Activated T-cell treated with anti-CD3 and anti-CD28 coated beads for 48 hours (primary cell): ENCODE measurements around the gene LGR4.

Source experiments
- DNase-seq: peaks from one replicate; pipeline ENCODE4 v3.0.0-alpha.2; 2020; ENCODE audit warnings: low read depth

LGR4 gene

DNA sequence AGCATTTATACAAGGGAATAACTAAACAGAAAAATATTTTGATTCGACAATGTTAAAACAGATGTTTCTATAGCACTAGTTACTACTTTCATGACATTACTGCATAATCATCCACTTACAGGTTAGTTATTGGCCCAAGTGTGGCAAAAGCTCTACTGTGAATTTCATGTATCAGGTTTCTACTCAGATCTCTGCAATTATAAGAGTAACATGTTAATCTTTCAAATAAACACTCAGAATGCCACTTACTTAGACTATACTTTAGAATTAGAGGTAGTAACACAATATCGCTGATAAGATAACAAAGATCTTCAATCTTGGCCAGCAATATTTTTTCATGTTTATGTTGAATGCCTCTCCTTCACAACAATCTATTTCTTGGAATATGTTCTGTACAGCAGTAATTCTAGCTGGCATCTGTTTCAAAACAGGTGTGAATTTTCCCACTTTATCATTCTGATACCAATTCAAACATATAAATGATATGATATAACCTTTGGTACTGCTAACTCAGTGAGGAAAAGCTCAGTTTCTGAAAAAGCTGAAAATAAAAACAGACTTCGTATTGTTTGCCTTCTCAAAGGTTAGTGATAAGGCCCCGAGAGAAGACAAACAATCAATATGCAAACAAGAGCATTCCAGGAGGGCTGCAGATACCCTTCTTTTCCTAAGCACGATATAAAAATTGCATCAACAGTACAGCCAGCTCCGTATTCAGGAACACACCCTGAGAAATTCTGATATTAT lies 98.6 kb downstream of the LGR4 start:
- DNase-seq, result no peak

DNA sequence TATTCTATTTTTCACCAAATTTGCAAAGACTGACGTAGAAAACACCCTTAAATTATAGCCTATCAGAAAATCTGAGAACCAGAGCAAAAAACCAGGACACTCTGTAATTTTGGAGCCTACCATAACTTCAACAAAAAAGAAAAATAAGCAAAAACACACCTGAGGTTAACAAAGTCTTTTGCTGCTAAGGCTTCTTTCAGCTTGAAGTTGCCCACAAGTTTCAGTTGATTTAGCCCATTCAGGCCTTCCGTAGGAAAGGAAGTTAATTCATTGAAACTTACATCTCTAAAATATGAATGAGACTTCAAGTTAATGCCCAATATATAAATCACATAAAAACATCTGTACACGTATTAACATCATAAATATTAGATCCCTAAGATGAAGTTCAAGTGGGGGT lies 99.2 kb downstream of the LGR4 start:
- no peak for DNase-seq

DNA sequence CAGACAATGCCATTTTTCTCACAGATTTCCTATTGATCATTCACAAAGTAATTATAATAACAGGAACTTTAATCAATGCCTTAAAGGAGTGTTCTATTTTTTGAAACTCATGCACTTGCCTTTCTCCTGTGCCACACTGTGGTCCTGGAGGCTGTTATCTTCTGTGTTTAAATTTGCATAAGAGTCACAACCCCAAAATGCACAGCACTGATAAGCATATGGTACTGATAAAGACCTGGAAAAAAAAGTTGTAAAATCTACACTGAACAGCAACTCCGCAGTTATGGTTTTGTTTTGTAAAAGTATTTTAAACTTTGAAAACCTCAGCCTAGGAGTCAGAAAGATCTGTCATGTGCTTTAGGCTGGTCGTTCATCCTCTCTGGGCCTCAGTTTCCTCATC lies 100.4 kb downstream of the LGR4 start:
- DNase-seq, result no peak

DNA sequence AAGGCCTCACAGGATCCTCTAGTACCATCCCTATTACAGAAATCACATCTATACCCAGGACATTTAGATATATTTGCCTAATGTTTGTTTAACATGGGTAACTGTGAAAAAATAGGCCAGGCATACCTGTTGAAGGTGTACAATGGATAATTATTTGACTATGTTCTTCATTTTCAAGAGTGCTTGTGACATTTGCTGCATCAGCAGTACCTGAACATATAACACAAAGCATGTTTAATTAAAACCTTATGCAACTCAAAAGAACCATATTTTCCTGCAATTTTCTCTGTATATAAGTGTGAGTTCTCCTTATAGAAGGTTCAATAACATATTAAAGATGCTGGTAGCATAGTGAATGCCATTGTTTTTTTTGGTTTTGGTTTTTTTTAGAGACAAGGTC lies 101.1 kb downstream of the LGR4 start:
- no peak for DNase-seq

DNA sequence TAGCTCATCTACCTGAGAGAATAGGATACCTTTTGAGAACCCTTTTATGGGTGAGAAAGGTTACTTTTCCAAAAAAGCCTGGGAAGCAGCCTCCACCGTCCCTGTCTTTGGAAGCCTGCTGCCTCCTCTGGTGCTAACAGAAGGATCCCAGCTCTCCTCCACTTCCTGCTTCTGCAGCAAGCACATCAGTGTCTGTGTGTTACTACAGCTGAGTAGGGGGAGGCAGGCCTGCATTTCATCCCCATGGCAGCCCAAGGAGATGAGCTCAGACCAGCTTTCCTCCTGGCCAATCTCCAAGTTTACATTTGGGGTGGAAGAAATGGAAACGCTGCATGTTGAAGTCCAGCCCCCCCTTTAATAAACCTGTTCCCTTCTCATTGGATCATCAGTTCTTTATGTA lies 102.2 kb downstream of the LGR4 start:
- DNase-seq, result no peak

DNA sequence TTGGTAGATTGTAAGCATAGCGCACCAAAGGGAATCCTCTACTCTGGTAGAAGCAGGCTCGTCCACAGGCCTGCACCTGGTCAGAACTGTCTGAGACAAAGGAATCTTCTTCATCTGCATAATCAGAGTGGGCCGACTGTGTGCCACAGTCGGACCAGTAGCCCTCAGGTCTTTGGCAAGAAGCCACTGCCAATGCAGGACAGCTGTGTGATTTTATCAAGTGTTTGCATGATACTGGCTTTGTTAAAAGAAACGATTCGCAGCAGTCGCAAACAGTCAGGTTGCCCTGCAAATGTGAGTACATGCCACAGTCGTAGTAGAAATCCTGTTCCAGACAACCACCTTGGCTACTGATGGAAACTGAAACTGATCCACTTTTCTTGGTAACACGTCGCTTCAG lies 104.7 kb downstream of the LGR4 start:
- no peak for DNase-seq

DNA sequence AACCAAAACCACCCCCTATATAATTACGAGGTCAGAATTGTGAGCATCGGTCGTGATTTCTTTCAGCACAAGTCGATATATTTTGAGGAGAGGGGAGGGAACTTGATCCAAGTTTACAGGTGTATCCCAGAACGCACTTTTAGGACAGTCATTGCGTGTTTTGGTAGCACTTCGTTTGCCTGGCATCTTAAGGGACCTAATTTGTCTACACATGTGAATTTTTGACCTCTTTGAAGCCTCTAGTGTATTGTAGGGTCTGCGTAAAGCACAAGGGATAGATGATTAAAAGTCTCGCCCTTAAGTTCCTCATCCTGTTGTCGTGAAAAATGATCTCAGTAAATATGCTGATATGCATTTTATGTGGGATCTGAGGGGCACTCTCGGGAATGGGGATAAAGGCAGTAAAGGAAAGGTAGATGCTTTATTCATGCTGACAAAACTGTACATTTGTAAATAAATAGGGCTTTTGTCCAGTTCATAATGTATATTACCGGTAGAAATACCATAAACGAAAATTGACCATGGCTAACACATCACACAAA lies 108.9 kb downstream of the LGR4 start:
- no peak for DNase-seq

DNA sequence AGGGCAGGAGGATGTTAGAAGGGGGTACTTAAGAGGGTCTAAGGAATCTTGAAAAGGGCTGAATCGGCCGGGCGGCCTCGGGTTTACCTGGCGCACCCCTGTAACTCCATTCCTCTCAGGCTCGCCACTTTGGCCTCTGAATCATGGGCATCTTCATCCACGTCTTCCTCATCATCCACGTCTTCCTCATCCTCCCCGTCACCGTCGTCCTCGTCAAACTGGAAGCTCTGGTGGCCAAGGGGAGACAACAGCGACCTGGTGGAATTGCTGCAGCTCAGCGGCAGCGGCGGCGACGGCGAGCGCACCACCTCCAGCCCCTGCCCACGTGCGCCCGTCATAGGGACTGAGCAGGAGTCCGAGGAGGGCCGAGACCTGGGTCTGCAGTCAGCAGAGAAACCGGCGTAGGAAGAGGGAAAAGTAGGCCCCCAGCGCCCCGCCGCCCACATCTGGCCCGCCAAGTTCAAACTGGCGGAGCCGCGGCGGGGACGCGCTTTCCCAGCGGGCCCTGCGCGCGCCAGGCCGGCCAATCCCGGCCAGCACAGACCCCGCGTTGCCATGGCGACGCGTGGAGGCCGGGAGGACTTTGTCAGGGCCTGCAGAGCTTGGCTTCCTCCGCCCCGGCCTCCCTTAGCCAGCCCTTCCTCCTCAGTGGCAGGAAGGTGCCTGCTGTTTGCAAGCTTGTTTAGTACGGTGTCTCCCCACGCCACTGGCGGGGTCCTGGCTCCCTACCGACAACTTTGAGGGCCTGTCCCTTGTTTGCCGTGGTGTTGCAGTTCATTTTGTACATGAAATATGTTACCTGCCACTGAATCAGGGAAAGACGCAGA lies 109.6 kb downstream of the LGR4 start, which contains the start of gene CCDC34:
Gene CCDC34 (minus strand): TSS at position 467 of the 827 bp plus-strand sequence. CDS start 21 bp downstream, at position 446.
- peak; percentile 89 for DNase-seq

DNA sequence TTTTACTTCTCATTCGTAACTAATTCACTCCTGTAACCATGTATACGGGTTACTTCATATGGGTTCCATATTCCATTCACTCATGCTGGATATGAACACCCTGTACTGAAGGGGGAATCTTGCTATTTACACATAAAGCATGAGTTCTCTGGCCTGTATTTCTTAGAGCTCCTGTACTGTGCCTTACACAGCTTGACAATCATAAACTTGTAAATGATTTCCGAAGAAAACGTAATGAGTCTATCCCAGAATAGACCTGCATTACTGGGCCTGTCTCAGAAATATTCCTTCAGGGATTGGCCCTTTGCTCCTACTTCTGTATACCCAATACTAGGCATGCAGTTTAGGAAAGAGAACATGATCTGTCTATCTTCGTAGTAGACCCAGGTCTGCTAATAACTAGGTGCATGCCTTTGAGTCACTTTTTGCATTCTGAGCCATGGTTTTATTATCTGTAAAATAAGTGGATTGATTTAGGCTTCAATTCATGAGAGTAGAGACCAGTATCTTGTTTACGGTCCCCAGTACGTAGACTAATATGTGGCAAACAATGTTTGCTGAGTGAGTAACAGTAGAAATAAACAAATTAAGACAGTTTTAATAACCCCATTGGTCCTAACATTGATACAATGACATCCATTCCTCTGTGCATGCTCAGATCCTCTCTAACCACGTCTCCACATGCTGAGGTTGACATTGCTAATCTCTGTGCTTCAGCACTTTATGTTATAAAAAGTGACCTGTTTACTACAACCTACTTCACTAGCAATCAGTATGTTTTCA lies 110.8 kb downstream of the LGR4 start:
- DNase-seq, result no peak

DNA sequence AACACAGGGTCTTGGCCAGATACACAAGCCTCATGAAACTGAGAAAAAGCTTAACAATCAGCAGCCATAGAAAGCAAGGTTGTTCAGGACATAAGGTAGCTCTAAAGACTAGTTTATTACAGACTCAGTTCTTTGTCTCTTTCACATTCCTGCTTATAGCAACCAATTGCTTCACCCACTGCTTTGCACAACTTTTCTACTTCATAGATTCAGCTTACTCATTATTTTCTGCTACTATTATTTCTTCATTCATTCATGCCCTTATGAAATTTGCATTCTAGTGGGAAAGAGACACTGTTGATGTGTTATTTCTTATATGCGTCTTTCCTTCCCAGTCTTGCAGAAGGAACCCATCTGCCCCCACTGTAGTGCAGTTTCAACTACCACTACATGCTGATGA lies 114.3 kb downstream of the LGR4 start:
- no peak for DNase-seq

DNA sequence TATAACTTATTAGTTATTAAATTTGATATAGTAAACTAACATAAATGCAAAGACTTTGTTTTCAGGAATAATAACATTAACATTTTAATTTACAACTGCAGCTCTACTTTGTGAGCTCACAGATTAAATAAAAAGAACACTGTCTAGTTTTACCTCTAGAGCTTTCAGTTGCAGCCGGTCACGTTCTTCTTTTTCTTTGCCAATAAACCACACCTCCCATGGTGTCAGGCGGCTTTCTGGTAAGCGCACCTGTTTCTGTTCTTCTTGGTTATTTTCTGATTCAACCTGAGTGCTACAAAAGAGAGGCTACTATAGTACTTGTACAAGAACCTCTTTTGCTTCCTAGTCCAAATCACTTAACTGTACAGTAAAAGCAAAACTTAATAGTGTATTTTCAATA lies 115.3 kb downstream of the LGR4 start:
- no peak for DNase-seq

DNA sequence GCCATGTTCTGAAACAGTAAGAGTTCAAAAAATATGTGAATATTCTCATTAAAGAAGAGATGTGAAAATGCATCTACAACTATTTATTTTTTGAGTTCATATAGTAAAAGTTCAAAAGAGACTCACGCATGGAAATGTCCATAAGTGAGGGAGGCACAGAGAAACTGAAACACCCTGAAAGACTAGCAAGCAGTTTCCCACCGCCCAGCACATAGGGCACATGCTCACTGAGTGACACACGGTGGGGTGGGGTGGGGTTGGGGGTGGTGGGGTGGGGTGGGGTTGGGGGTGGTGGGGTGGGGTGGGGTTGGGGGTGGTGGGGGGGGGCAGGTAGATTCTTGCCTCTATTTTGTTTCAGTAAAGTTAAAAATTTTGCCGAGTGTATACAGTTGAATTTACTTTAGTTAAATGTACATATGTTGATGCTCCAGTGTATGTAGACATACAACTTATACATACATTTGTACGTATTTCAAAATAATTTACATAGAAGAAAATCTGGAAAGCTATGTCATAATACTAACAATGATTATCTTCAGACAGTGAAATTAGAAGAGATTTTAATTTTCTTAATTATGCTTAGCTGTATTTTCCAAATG lies 115.9 kb downstream of the LGR4 start:
- DNase-seq, result no peak

DNA sequence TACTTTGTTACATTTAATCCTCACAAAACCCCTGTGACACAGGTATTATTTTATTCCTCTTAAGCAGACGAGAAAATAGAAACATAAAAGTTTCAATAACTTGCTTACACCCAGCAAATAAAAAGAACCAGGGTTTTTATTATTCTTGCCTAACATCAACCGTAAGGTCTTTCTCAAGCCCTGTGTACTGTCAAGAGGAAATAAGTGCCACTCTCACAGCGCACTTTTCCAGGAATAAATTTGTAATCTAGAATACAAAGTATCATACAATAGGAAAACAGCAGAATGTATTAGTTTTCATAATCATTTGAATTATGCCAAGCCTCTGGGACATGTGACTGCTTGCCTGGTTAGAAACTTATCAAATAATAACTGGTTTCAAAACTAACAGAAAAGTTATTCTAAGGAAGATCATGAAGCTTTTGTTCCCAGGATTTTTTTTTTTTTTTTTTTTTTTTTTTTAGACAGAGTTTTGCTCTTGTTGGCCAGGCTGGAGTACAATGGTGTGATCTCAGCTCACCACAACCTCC lies 117.0 kb downstream of the LGR4 start:
- no peak for DNase-seq

DNA sequence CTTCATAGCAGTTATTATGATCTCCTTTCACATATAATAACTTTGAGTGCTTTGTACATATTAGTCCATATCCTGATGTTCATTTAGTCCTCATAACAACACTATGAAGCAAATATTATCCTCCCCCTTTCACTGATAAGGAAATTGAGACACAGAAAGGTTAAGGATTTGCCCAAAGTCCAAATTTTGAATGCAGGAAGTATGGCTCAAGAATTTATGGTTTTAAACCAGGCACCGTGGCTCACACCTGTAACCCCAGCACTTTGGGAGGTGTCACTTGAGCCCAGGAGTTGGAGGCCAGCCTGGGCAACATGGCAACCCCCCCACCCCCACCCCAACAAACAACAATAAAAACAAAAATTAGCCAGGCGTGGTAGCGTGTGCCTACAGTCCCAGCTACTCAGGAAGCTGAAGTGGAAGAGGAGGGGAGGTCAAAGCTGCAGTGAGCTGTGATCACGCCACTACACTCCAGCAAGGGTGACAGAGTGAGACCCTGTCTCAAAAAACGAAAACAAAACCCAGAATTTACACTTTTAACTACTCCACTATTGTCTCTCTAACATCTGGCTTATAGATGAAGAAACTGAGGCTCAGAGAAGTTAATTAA lies 118.1 kb downstream of the LGR4 start:
- no peak for DNase-seq

DNA sequence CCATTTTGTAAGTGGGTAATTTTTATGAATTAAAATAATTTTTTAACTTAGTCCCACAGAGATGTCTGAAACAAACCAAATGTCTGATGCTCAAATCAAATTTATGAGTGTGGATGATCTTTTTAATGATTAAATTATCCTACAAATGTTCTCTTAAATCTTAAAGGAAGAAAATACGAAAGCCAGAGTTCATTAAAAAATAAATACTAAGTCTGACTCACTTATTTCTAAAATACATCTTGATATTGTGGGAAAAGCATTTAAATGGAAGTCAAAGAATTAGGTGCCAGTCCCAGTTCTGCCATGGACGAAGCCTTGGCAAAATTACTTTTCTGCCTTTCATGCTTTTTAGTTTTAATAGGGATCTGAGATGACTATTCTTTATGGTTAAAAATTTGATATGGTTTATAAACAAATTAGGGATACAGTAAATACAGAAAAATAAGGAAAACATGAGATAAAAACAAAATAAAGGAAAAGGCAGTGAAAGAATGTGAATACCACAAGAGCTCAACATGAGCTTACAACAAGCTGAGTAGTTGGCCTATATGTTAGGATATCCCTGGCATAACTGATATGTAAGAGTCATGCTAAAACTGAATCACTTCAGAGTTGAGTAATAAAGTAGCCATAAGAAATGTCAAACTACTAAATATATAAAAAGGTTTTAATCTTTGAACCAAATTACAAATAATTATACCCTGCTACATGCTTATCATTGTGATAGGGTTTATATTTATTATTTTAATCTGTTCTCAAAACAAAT lies 118.8 kb downstream of the LGR4 start:
- no peak for DNase-seq

DNA sequence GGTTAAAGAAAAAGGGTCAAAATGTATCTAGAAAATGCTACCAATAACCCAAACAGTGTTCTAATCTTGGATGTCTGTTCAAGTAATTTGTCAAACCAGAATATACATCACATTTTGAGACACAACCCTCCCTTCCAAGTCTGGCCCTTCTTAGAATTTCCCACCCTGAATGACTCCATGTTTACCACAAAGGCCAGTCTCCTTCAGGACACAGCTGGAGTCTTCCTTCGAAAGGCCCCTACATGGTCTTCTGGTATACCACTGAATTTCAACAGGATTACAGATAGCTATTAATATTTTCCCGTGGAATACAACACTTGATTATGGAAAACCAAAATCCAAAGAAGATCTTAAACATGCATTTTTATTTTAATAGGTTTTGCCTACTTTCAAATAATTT lies 119.8 kb downstream of the LGR4 start:
- no peak for DNase-seq

DNA sequence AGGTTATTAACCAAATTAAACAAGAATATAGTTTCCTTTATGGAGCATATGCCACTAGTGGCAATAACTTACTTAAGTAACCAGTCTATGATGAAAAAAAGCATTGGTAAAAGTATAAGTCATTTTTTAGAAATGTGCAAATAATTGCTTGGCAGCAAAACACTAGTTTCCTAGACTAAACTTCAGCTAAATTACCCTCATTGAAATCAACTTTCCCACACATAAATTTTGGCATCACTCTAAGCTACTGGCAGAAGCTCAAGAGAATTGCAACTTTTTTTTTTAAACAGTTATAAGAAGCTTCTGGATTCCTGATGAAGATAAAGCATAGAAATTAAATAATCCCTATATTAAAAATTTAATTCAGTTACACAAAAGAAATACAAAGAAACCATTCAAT lies 122.1 kb downstream of the LGR4 start:
- no peak for DNase-seq

DNA sequence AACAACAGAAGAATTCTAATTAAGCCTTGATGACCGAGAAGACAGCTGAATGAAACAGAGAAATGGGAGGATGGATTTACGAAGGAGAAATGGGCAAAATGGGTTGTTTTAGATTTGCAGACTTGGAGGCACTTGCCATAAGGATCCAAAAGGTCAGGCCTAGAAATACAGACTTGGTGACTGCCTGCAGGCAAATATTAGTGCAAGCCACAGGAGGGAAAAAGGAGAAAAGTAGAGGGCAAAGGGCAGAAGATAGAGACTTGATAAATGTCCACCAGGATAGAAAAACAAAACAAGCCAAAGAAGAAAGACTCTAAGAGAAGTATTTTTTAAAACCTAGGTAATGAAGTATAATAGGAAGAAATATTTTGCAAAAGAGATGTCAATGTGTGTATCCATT lies 122.7 kb downstream of the LGR4 start:
- DNase-seq, result no peak

DNA sequence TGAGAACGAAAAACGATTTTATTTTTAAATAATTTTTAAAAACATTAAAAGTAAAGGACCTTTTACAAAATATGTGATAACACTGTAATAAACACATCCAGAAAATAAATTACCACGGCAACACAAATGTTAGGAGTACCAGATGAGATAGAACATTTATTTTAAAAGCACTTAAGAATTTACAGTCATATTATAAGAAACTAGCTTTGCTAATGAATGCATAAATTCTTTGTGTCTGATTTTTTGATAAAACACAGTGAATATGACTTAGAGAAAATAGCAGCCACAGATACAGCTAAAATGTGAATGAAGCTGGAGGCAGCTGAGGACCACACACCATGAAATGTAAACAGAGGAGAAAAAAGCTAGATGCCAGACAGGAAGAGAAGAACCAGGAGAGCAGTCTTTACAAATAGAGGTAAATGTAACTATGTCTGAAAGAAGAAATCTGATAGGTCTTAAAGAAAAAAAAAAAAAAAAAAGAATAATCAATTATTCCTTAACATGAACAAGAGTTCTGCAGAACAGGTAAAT lies 124.2 kb downstream of the LGR4 start:
- DNase-seq, result no peak
